GM19025 (cell line): Measurements from ENCODE around the gene PAK1.

ENCODE experiments used
- ATAC-seq: cut with Tn5 transposase; IDR thresholded peaks from one replicate; pipeline ENCODE4 v1.9.1; 2021; ENCODE audit warnings: mild to moderate bottlenecking, low read depth, moderate library complexity; ENCODE audit not compliant: unreplicated experiment

PAK1 gene

DNA sequence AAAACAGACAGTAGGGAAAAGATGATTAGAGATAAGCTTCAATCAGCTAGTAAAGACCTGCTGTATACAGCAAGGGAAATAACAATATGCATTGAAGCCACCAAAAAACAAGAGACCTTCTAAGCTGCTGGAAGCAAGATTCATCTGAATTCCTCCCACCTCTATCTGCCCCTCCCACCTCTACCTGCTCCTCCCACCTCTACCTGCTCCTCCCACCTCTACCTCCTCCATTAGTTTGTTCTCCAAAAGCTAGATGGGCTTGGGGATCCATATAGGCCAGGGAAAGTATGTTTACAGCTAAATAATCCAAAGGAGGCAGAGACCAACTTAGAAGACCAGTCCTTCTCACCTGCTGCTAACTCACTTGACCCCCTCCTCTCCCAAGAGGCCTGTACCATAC is 33.2 kb downstream of the PAK1 start:
- ATAC-seq = no peak

DNA sequence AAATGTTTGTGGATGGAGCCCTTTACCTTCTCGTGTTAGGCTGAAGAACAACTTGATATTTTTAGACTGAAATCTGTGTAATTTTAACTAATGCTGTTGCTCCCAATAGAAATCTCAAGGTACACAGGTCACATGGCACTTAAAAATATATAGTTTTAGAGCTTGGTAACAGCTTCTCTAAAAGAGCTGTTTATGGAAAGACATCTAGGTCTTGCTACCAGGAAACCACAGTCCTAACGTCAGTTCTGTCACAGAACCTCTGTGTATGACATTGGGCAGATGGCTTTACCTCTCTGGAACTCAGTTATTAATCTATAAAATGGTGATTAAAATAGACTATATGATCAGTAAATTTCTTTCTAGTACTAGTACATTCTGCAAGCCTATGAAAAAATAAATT is 35.4 kb downstream of the PAK1 start:
- ATAC-seq = no peak

DNA sequence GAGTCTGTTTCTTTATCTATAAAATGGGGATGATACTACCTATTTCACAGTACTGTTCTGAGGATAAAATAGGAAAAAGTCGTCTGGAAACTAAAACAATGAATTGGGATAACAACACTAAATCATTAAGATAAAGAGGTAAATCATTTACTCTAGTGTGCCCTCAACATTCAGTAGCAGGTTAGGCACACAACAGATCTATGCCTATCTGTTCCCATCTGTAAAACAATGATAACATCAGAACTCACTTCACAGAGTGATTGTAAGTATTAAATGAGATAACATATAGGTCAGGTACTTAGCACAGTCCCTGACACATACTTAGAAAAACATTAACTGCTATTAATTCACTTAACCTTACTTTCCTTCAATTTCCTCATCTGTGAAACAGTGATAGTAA is 36.9 kb downstream of the PAK1 start:
- ATAC-seq = no peak

DNA sequence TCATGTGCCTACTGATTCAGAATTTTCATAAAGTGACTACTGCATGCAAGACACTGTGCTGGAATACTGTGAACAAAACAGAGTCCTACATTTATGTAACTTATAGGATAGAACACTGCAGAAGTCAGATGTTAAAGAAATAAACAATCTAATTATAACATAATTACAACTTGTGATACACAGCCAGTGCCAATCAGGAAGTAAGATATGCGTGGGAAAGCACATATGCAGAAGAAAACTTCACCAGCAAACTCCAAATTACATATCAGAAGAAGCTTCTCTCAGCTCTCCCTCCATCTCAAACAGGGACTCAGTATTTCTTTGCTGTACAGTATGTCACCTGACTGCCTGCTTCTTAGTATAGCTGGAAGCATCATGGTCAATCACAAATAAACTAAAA is 37.4 kb downstream of the PAK1 start:
- ATAC-seq = no peak

DNA sequence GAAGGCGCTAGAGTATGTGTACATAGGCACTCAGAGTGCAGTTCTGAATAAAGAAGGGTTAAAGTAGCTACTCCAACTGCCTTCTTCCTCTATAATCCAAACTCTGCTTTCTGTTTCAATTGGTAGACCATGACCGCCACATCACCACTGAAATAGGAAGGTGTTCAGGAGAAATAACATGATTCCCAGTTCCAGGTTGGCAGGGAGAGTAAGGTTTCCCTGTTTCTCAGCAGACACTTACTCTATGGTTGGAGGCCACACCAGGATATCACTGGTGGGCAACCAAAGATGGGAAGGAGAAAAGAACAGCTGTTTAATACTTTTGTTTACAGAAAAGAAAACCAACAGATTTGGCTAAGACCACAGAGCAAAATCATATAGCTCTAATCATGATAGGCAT is 37.9 kb downstream of the PAK1 start:
- no peak for ATAC-seq

DNA sequence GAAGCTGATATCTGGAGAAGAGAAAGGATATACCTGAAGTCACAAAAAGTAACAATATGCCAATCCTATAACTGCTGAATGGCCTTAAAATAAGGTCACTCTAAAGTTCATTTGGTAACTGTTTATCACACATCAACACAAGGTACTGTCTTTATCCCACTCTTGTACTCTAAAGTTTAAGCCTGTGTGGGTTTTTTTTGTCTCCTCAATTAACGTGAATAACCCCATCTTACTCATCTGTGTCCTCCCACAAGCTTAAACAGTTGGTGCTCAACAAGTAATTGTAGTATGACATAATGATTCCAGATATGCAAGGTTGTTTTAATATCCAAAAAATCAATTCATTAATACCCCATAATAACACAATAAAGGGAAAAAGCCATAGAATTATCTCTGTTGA is 42.1 kb downstream of the PAK1 start:
- no peak for ATAC-seq

DNA sequence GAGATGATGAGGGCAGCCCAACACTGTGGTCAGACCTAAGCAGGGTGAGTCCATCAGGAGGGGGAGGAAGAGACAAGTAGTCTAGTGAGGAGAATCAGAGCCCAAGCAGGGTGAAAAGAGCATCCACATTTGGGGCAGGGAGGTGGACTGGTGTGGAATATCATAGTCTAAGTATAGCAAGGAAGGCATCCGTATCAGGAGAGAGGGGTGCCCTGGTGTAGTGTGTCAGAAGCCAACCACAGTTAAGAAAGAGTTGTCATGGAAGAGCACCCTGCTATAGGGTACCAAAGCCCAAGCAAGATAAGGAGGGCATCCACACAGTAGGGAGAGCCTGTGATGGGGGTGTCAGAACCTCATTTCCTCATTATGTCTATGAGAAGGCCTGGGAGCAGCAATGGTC is 45.3 kb downstream of the PAK1 start:
- ATAC-seq = no peak

DNA sequence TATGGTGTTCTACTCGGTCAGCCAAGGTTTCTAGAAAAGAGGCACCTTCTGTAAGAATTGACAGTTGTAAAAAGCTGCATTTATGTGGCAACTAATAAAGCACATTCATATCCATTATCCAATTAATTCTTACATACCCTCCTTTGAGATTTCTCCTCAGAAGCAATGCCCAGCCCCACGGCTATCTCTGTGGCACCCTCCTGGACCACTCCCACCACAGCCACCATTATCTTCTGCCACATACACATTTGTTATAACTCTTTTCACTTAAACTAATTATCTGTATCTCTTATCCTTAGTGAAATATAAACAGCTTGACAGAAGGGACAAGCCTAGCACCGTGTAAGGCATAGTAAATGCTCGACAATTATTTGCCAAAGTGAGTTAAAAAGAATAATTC is 48.5 kb downstream of the PAK1 start:
- ATAC-seq = no peak

DNA sequence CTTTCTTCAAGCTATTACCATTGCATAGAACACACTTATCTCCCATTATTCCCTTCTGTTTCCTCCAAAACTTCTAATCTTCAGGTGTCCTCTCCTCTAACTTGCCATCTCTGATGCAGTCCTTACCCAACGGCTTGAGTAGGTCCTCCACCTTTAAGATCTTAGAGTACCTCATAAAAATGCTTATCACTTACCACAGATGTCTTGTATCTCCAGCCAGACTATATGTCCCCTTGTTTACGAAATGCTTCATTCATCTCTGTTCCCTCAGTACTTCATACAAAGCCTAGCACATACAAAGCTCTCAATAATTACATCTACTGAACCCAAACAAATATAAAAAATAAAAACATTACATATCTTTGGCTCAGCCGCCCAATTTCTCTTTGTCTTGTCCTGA is 49.2 kb downstream of the PAK1 start:
- no peak for ATAC-seq

DNA sequence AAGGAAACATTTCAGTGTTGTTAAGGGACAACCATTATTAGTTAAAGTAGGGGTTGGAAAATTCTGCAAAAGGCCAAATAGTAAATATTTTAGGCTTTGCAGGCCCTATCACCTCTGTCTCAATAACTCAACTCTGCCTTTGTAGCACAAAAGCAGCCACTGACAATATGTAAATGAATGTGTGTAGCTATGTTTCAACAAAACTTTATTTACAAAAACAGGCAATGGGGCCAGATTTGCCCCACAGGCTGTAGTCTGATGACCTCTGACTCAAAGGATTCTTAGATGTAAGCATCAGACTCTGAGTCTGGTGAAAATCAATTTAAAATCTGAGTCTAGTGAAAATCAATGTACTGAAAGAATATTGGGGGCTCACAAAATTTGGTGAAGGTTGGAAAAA is 50.3 kb downstream of the PAK1 start:
- ATAC-seq = no peak

DNA sequence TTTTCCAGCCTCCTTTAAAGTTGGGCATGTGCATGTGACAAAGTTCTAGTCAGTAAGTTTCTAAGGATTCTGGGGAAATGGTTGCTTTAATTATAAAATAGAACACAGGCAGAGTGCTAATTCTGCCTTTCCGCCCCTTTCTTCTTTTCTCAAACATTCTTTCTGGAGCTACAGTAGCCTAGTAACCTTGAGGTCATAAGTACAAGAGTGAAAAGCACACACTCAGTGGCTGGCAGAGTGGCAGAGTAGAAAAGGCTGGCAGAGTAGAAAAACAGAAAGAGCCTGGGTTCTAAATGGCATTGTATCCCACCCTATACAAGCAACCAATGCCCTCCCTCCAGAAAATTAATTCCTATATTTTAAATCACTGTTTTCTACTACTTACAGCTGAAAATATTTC is 51.2 kb downstream of the PAK1 start:
- ATAC-seq = no peak

DNA sequence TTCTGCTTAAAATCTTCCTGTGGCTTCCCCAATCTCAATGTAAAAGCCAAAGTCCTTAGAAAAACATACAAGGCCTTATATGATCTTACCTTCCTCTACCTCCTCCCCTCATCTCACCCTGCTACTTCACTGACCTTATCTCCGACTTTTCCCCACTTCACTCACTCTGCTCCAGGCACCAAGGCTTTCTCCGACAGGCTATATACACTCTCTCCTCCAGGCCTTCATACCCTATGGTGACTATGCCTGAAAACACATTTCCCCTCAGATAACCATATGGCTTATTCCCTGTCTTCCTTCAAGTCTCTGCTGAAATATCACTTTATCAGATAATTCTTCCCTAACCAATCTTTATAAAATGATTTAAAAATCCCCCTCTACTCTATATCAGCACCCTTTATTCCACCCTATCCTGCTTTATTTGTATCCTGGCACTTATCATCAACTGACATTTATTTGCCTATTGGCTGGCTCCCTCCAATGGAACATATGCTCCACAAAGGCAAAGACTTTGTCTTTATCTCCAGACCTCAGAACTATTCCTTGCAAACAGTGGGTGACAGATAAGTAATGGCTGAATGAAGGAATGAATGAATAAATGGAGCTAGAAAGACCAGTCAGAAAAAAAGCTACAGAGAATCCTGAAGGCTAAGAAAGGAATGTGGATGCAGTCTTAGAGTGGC is 52.7 kb downstream of the PAK1 start:
- no peak for ATAC-seq

DNA sequence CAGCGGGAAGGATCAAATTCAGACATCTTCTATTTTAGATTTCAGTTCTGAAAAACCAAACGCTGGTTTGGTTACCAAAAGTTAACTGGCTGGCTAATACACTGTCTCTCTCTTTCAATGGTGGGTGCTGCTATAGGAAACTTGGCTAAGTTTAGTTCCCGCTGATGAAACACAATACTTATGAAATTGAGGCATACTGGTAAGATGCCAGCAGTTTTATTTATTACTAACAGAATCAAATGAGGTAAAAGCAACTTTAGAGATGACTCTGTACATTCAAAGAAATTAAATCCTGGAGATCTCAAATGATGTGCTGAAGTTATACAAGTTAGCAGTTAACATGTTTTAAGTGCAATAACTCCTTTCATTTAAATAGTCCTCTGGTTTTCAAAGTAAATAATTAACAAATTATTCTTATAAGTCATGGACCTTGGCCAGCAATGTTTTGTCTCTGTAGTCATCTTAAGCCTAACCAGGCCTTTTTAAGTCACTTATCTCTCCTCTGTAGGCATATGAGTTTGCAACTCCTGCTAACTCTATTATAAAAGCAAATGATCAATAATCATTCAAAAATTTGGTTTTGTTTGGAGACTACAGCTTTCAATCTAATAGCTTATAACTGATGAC is 54.8 kb downstream of the PAK1 start:
- ATAC-seq = no peak

DNA sequence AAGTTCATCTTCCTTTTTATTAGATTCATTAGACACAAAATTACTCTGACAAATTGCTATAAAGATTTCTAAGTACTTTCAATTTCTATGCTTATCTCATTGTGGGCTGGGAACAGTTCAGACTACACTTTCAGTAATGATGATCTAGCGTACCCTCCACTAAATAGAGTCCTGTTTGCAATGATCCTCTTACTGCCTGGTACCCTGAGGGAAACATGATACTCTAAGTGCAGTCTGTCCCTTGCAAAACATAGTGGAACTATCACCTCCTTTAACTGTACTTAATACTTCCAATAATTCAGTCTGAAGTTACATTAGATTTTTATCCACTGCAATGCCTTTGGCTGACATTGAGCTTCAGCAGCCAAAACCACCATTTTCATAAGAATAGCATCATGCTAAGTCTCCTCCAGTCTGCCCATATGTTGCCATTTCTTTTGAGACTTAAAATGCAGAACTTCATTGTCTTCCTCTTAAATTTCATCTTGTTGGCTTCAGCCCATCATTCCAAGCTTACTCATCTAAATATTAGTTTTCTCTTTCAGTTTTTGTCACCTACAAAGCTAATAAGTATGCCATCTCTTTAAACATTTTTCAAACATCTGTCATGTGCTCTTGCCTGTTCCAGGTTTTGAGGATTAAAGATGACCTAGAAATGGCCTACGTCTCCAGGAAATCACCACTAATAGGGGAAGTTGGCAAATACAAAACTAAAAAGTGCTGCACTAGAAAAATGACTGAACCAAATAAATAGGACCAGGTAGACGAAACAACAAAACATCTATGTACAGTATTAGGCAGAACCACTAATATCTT is 55.5 kb downstream of the PAK1 start:
- ATAC-seq = no peak

DNA sequence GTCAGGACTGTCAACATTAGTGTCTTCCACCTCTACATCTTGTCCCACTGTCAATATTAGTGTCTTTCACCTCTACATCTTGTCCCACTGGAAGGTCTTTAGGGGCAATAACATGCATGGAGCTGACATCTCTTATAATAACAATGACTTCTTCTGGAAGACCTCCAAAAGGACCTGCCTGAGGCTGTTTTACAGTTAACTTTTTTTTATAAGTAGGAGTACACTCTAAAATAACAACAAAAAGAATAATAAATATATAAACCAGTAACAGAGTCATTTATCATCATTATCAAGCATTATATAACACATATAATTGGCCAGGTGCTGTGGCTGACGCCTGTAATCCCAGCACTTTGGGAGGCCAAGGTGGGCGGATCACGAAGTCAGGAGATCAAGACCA is 57.5 kb downstream of the PAK1 start:
- no peak for ATAC-seq

DNA sequence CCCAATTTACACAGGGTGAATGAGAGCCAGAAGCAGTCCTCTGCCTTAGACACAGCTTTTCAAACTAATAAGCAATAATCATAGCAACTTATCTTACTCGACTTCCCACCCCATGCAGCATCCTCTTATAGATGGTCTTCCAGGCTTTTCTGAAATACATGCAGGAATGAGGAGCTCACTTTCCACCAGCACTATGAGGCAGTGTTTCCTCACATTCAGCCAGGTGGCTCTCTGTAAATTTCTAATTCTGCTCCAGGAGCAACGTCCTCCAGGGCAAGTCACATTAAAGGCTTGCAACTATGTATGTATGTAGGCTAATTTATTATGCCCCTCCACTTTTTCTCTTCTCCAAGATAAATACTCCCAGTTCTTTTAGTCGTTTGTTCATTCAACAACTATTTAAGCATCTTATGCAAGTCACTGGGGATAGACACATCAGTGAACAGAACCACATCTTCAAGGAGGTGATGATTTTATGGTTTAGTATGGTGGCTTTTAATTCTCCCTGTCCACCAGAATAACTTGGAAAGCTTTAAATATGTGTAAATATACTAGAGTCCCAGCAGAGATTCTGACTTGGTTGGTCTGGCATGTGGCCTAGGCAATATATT is 59.9 kb downstream of the PAK1 start:
- no peak for ATAC-seq

DNA sequence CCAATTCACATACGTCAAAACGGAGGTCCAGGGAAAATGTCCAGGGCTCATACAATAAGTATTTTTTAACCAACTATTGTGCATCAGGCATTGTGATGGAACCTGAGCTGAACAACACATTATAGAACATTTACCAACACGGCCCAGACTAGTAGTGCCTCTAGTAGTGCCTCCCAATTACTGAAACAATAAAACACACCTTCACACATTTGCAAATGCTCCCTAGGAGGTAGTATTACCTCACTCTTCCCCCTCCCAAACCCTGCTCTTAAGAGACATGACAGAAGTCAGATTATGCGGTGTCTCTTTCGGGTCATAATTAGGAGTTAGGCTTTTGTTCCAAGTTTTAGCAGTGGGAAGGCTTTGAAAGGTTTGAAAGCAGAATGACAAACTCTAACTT is 61.1 kb downstream of the PAK1 start:
- ATAC-seq = no peak

DNA sequence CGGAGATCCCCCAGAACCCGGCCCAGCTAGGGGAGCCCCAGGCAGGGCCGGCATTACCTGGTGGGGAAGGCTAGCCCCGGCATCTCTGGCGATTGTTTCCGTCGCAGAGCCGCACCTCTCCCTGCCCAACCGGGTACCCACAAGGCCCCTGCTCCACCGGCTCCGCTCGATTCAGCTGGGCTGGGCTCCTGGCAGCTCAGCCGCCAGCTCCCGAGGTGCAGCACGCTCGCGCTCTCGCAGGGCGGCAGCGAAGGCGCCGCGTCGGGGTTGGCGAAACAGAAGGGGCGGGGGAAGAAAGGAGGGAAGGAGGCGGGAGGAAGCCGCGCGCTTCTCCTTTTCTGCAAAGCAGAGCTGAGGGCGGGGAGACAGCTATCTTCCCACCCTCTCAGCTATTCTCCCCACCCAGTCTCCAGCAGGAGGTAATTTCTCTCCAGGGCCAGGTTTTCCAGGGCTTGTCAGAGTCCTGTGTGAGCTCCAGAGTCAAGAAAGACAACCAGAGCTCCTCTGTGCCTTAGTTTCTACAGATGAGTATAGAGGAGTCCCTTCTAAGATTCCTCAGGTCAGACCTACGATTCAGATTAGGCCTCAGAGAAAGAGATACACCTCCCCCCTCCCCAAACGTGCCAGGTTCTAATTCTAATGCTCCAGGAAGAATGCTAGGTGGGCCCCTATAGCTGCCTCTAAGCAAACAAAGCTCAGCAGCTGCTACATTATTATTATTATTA is 62.0 kb downstream of the PAK1 start:
- ATAC-seq = peak; percentile 90

DNA sequence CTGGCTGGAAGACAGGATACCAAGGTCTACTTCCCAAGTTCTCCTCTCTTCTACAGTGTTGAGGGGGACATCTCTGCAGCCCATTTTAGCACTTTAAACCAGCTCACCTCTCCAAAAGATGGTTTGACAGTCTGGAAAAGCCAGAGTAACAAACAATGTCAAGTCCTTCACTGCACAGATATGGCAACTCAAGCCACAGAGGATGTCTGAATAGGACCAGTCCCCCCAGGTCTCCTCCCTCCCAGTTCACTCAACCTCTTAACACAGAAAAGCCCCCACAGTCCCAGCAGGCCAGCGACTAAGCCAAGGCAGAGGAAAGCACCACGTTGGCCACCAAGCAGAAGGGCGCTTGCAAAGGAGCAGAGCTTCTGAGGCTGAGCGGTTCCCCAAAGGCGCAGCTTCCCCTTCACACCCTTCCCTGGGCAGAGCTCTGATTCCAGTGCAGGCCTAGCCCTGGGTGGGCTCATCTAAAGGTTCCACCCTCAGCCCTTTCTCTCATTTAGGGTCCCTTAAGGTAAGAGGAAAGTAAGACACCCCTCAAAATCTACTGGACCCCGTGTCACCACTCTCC is 62.7 kb downstream of the PAK1 start:
- ATAC-seq = peak; percentile 31

DNA sequence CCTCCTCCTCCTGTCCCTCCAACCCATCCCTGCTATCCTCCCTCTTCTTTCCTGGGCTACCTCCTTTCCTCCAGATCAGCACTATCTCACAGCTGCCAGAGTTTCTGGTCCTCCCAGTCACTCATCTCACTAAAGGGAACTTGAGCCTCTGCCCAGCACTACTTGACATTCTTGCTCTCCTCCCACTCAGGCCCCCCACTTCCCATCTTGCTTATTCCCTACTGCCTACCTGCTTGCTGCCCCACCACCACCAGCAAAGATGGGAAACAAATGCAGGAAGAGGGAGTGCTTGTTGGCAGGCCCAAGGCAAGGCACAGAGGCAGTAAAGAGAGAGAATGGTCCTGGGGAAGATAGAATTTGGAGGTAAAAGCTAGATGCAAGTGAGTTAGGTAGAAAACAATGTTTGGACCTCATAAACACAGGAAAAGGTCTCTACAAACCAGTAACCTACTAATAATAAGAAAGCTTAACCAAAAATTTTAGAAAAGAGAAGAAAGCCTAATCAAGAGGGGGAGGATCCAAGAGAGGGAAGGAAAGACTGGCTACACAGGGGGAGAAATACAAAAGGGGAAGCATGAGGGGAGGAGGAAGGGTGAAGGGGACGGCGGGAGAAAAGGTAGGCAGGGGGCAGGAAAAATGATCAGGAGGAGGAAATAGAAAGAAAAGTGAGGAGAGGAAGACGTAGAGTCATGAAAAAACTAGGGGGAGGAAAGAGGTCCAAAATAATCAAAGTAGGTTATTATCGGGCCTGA is 63.6 kb downstream of the PAK1 start:
- ATAC-seq = no peak
